Uterus (tissue), 4 donors: Measurements from ENCODE around the gene ZFX. TPM values are rescaled to one million over a fixed set of nuclear protein-coding genes. Genes with fewer than 3 reads are reported as not detected.
"Not testable (repeated sequence)": the region's sequence is repeated elsewhere in the genome, so short reads cannot be mapped to it uniquely, and the experiment has no call there.

ENCODE experiments used
- DNase-seq, 2 donors: peaks; one replicate each; pipeline ENCODE4 v3.0.0-alpha.2; 2019 to 2020
- H3K27ac ChIP-seq, 2 donors: fragments of 200-600 bp; sonication (generic); 1 replicate in 1 of 2; 2 replicates in 1 of 2; pipeline ENCODE4 v1.5.1; 2016 to 2018
- H3K27me3 ChIP-seq, 2 donors: fragments of 200-600 bp; sonication (generic); one replicate each; pipeline ENCODE4 v1.5.1; 2018 to 2019; ENCODE audit warnings: control low read depth in 1 of 2
- H3K36me3 ChIP-seq, 2 donors: fragments of 200-600 bp; sonication (generic); one replicate each; pipeline ENCODE4 v1.5.1; 2019; ENCODE audit warnings: control low read depth in 1 of 2
- H3K4me1 ChIP-seq, 2 donors: fragments of 200-600 bp; sonication (generic); one replicate each; pipeline ENCODE4 v1.5.1; 2018 to 2019; ENCODE audit warnings: control low read depth in 1 of 2
- H3K4me3 ChIP-seq, 2 donors: fragments of 200-600 bp; sonication (generic); 1 replicate in 1 of 2; 2 replicates in 1 of 2; pipeline ENCODE4 v1.5.1; 2018 to 2019; ENCODE audit warnings: mild to moderate bottlenecking in 1 of 2
- H3K9me3 ChIP-seq, 2 donors: fragments of 200-600 bp; sonication (generic); one replicate each; pipeline ENCODE4 v1.5.1; 2019; ENCODE audit warnings: control low read depth in 1 of 2
- POLR2A ChIP-seq, 2 donors: fragments of 450-650 bp; IDR thresholded peaks; one replicate each; pipeline ENCODE4 v1.6.1; 2016; ENCODE audit warnings: antibody characterized with exemption in 2 of 2, mild to moderate bottlenecking in 1 of 2, moderate library complexity in 1 of 2
- intact Hi-C: fragments of 100-400 bp; cut with DNase I; formaldehyde crosslinking; loops from one replicate; pipeline ENCODE4 v1.15.1; 2023; ENCODE audit warnings: low total_unique reads
- total RNA-seq, 4 donors: library from RNA; depleted of rRNA in 3 of 4; stranded (reverse); fragments of >200 nt in 3 of 4; gene quantifications; one replicate each; pipeline versions ENCODE4 v1.1.0 to v1.2.4, GENCODE V29; 2014 to 2023
- TF ChIP-seq, protein P1 (sequence below), 4 experiments: fragments of 200-600 bp in 2 of 4; fragments of 450-650 bp in 2 of 4; sonication (generic) in 2 of 4; IDR thresholded peaks; one replicate each; pipeline ENCODE4 v1.5.1; 2016 to 2019; ENCODE audit warnings: antibody characterized with exemption in 4 of 4, mild to moderate bottlenecking in 2 of 4, moderate library complexity in 1 of 4
- donor health status: DM: yes; HTN: yes; CAD: no.

ZFX gene
- total RNA-seq, 4 donors from 2014 or later, result 60.6 to 211 (median 111) TPM

DNA sequence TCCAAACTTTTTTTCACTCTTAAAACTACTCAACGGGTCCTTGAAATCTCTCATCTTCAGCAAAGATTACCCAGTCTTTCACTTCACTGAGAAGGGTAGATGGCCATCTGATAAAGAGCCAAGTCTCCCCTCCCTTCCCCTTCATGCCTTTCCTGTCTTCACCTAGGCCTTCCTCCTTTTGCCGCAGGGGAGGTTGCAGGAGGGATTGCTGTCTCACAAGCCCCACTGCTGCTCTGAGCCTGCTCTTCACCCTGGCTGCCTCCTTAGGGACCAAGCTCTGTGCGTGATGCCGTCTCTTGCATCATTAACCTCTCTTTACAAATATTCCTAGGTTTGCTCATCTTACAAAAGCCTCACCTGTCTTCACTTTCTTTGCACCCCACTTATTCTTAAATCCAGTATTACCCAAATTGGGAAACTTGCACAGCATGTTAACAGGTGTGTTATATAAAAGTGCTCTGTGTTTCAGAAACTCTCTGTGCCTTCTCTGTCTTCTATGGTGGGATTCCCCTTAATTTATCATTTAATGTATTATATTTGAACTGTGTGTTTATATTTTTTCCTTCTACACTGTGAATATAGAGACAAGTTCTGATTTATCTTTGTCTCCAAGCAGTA is 3.8 kb downstream of the ZFX start:
- Histone ChIP-seq H3K9me3 (no peaks in the 10 kb centered on the region), H3K27me3 (no peaks in the 10 kb centered on the region), H3K27ac (peak overlapping the region; percentile 42 to 100), H3K4me1 (peaks cover 13 to 17% of the 10 kb centered on the region in 2 donors), H3K4me3 (no peak overlapping the region), H3K36me3 (no peaks in the 10 kb centered on the region)
- no peak for TF ChIP-seq POLR2A (IDR thresholded peaks at IDR 0.05)
- TF ChIP-seq, protein P1, sequence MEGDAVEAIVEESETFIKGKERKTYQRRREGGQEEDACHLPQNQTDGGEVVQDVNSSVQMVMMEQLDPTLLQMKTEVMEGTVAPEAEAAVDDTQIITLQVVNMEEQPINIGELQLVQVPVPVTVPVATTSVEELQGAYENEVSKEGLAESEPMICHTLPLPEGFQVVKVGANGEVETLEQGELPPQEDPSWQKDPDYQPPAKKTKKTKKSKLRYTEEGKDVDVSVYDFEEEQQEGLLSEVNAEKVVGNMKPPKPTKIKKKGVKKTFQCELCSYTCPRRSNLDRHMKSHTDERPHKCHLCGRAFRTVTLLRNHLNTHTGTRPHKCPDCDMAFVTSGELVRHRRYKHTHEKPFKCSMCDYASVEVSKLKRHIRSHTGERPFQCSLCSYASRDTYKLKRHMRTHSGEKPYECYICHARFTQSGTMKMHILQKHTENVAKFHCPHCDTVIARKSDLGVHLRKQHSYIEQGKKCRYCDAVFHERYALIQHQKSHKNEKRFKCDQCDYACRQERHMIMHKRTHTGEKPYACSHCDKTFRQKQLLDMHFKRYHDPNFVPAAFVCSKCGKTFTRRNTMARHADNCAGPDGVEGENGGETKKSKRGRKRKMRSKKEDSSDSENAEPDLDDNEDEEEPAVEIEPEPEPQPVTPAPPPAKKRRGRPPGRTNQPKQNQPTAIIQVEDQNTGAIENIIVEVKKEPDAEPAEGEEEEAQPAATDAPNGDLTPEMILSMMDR (IDR thresholded peaks at IDR 0.05), result no peak
- DNase-seq, result no peak
- intact Hi-C loops, result no loop called here

DNA sequence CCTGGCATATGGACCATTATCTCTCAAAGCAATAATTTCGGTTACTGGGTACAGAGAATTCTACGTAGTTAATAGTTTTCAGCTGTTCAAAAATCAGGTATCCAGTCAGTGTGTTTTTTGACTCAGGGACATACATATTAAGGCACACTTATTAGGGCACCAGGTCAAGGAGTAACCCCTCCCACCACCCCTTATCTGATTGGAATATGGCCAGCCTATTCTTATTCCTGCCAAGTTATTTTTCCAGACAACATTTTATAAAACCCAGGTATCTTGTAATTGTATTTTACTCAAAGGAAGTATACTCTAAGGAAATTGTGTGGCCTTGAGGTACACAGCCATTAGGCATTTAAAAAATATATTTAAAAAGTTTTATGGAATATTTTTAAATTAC is 4.3 kb downstream of the ZFX start:
- Histone ChIP-seq H3K36me3 (no peaks in the 10 kb centered on the region), H3K27ac (peak overlapping the region; percentile 42 to 100), H3K4me1 (peaks cover 13 to 17% of the 10 kb centered on the region in 2 donors), H3K9me3 (no peaks in the 10 kb centered on the region), H3K27me3 (no peaks in the 10 kb centered on the region), H3K4me3 (no peak overlapping the region)
- TF ChIP-seq POLR2A (IDR thresholded peaks at IDR 0.05), result no peak
- TF ChIP-seq, protein P1 (IDR thresholded peaks at IDR 0.05), result no peak
- DNase-seq, result no peak
- intact Hi-C loops, result no loop called here

DNA sequence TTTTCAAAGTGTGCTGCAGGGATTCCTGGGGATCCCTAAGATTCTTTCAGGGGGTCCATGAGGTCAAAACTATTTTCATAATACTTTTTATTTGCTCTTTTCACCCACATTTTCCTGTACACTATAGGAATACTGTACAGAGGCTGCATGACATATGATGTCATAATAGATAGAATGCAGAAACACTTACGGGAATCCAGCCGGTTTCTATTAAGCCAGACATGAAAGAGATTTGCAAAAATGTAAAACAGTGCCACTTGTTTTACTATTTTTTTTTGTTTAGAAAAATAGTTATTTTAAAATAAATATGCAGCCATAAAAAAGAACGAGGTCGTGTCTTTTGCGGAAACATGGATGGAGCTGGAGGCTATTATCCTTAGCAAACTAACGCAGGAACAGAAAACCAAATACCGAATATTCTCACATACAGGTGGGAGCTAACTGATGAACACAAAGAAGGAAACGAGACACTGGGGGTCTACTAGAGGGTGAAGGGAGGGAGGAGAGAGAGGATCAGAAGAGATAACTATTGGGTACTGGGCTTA is 5.0 kb downstream of the ZFX start:
- TF ChIP-seq POLR2A (IDR thresholded peaks at IDR 0.05), result no peak
- TF ChIP-seq, protein P1 (IDR thresholded peaks at IDR 0.05), result no peak
- H3K27me3 ChIP-seq, result no peaks in the 10 kb centered on the region
- intact Hi-C loops, result no loop called here
- H3K4me3 ChIP-seq, result no peak overlapping the region
- no peak for DNase-seq
- H3K9me3 ChIP-seq, result no peaks in the 10 kb centered on the region
- H3K4me1 ChIP-seq, result peaks cover 13 to 17% of the 10 kb centered on the region in 2 donors
- peak overlapping the region in 1 of 2 donors; percentile 42 for H3K27ac ChIP-seq
- H3K36me3 ChIP-seq, result no peaks in the 10 kb centered on the region

DNA sequence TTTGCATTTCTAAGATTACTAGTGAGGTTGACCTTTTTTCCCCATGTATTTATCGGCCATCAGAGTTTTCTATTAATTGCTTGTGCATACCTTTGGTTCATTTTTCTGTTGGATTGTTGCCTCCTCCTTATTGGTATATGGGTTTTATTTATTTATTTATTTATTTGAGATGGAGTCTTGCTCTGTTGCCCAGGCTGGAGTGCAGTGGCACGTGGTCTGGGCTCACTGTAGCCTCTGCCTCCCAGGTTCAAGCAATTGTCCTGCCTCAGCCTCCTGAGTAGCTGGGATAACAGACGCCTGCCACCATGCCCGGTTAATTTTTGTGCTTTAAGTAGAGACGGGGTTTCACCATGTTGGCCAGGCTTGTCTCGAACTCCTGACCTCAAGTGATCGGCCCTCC is 6.2 kb downstream of the ZFX start:
- H3K27ac ChIP-seq, H3K36me3 ChIP-seq, intact Hi-C loops, H3K4me3 ChIP-seq, H3K27me3 ChIP-seq, H3K9me3 ChIP-seq, DNase-seq: not testable (repeated sequence)
- H3K4me1 ChIP-seq, result peaks cover 13 to 18% of the 10 kb centered on the region in 2 donors

DNA sequence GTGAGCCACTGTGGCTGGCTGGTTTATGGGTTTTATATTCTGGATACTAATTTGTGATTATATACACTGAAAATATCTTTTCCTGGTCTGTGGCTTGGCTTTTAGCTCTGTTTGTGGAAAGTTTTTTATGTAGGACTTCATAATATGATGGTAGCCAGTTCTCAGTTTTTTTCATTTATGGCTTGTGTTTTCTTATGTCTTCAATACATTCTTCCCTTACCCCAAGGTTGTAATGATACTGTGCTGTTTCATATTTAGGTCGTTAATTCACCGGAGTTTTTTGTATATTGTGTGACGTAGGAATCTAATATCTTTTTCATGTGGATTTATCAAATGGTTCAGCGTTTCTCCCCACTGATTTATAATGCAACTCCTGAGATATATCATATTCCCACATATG is 6.6 kb downstream of the ZFX start:
- H3K27ac ChIP-seq, result no peak overlapping the region
- H3K4me1 ChIP-seq, result peaks cover 11 to 22% of the 10 kb centered on the region in 2 donors

More for the DNA sequence above, 6.6 kb downstream of the ZFX start:
- Histone ChIP-seq H3K36me3 (no peaks in the 10 kb centered on the region), H3K4me3 (no peak overlapping the region), H3K27me3 (no peaks in the 10 kb centered on the region), H3K9me3 (no peaks in the 10 kb centered on the region)
- TF ChIP-seq, protein P1 (IDR thresholded peaks at IDR 0.05), result no peak
- TF ChIP-seq POLR2A (IDR thresholded peaks at IDR 0.05), result no peak
- no peak for DNase-seq
- intact Hi-C loops, result no loop called here
